ENCODE data around the gene FBP2.

DNA sequence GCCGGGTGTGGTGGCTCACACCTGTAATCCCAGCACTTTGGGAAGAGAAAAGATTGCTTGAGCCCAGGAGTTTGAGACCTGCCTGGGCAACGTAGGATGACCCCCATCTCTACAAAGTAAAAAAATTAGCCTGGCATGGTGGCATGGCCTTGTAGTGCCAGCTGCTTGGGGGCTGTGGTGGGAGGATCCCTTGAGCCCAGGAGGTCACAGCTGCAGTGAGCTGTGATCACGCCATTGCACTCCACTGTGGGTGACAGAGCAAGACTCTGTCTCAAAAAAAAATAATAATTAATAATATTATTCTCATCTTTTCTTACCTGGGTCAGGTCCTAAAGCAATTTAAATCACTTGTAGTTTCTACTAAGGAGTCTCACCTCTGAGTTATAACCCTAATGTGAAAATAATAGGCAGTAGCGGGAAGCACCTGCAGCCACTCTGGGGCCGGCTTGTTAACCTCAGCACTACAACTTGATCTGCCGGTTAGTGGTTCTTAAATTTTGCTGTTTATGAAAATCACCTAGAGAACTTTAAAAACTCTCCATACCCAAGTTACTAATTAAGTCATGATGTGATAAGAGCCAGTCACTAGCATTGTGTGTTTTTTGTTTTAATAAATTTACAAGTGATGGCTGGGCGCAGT is 68.1 kb downstream of the FBP2 start:
- TF ChIP-seq CTCF (IDR thresholded peaks at IDR 0.05; ENCODE audit: low read depth, low read length) (no peak), EZH2phosphoT487 (IDR thresholded peaks at IDR 0.05; ENCODE audit: low read depth) (no peak)

All from OCI-LY3 (cell line).